HG03521 (cell line): Measurements from ENCODE around the gene GLS.

Experiments used
- ATAC-seq: cut with Tn5 transposase; IDR thresholded peaks from one replicate; pipeline ENCODE4 v1.9.1; 2021; ENCODE audit warnings: mild to moderate bottlenecking, moderate library complexity; ENCODE audit not compliant: unreplicated experiment

Gene GLS

DNA sequence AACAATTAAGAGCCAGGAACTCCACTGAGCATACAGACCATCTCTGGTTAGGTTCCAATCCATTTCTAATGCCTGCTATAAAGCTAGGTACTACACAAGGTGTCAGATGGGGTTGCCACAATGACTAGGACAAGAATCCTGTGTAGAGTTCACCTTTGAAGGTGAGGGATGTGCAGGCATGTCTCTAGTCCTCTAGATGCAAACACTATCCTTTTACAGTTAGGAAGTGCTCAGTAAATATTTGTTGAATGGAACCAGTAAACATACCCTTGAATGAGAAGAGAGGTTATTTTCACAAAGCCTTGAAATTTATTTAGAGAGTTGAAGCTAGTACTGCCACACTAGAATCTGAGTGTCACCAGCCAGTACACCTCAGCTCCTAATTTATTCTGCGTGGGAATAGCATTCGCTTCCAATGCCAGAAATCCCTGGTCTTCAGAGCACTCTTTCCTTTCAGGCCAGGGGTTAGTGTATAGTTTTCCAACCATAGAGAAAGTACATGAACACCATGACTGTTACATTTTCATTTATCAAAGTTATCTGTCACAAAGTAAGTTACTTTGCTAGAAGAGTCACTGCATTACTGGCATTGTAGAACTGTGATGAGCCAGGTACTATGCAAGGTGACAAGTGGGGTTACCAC is 85.1 kb downstream of the GLS start:
- ATAC-seq, result no peak

DNA sequence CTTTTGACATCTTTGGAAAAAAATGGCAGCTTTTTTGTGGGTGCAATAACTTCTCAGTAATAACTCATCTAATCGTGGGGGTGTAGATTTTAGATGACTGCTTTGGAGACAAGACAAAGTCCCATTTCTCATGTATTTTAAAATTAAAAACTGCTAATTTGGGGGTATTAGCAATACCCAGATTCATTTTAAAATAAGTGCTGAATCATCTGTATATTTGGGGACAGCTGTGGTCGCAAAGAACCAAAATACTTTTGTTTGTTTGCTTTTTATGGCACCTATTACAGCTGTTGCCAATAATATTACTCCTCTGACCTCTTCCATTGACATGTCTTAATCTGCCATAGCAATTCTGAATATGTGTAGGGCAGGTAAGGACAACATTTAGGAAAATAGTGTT is 87.9 kb downstream of the GLS start:
- ATAC-seq, result no peak

DNA sequence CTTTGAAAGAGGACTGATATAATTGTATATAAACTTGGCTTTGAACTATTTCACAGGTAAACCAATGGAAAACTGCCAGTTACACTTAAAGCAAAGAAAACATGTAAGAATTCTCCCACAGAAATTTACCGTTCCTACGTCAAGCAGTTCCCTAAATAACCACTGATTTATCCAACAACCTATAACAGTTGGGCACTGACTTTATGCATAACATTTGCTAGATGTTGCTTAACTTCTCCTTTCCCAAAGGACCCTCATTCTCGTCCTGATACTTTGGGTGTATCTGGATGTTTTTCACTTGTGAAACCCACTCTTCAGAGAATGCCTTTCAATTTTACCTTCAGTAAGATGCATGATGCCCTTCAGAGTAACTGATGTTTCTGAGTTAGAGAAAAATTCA is 89.5 kb downstream of the GLS start:
- no peak for ATAC-seq

DNA sequence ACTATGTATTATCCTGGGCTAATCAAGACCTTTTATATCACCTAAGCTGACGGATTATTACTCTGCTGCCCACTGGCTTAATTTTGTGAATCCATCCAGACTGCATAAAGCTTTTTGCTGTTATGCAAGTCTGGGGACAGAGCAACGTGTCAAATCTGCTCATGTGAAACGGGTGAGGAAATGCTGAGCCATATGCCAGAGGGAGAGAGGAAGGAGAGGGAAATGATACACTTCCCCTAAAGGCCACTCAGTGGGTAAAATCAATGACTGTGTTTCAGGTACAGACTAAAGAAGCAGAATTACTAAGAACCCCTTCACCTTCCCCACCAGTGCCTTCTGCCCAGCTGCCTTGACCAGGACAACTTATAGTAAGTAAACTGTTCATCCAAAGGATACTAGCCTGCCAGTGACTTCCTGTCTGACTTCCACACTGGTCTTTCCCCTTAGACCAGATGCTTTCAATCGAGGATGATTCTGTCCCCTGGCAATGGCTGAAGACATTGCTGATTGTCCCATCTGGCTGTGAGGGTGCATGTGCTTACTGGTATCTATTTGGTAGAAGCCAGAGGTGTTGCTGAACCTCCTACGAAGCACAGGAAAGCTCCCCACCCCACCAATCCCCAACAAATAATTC is 90.4 kb downstream of the GLS start:
- ATAC-seq, result no peak

DNA sequence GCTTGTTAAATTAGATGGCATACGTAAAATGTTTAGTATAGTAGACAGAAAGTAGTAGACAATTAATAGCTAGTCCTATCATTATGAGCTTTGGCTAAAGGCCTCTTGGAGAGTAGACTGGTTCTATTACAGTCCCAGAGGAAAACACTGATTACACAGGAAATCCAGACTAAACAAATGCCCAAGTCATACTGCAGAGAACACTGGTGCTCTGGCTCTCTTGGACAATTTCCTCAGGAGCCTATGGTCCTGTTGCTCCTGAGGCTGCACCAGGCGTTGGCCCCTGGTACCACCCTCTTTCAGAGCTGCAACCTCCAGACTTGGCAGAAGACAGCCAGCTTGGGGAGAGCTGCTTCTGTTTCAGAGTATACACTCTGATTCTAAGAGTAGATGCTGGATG is 91.6 kb downstream of the GLS start:
- ATAC-seq, result no peak

DNA sequence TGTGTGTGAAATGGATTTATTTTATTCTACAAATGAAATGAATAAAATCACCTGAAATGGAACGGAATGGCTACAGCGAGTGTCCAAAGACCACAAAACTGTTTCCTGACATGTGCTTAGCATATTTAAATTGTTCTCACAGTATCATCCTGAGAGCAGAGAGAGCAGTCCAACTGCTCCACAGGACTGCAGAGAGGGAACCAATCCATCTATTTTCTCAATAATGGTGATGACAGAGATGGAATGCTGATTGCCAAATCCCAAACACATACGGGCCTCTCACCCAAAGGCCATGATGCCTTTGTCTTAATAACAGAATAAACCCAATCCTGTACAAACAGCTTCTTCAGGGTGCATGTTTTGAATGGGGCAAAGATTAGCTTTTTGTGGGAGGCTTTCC is 92.2 kb downstream of the GLS start:
- no peak for ATAC-seq

DNA sequence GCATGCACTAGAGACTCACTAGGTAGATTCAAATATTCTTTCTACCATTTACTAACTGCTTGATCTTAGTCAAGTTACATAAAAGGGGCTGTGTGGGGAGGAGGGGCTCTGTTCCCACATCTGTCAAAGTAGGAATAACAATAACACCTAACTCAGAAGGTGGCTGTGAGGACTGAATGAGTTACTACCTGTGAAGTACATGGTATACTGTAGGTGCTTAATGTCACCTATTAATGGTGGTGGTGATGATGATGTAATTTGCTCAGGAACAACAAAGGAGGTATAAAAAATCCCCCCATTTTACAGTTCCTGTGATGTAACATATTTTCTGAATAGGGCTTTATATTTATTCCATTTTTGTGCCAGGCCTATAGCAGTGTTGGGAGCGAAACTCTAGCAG is 92.6 kb downstream of the GLS start:
- ATAC-seq, result no peak

DNA sequence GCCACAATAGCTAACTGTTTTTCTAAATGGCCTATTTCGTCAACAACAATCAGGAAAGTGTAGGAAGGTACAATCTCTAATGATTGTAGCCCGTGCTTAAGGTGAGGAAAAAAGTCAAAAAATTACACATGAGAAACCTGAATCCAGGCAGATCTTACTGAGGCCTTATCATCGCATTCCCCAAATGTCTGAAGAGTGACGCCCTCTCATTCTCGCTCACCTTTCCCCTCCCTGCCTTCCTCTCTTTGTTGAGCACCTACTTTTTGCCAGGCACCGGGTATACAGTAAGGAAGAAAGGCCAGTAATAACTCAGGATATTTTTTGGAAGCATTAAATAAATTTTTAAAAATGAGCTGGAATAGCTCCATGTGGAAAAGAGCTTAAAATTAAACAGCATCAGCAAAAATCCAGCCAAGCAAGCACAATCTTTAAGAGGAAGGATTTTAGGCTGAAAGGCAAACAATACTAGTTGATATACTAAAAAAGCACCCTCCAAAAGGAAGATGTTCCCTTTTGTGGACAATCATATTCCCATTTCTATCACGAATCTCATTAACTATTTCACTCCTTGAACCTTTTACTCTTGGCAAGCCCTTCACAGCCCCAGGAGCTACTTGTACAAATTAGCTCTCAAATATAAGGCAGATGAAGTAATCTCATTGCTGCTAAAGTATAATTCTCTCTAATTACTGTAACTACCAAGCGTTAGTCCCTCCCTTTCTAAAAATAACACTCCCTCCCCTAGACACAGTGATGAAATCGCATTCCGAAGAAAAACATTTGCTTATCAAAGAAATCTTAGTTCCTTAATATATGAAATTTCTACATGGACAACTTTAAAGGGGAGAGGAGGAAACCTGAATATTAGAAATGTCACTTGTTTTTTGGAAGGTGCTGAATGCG is 93.4 kb downstream of the GLS start:
- no peak for ATAC-seq

DNA sequence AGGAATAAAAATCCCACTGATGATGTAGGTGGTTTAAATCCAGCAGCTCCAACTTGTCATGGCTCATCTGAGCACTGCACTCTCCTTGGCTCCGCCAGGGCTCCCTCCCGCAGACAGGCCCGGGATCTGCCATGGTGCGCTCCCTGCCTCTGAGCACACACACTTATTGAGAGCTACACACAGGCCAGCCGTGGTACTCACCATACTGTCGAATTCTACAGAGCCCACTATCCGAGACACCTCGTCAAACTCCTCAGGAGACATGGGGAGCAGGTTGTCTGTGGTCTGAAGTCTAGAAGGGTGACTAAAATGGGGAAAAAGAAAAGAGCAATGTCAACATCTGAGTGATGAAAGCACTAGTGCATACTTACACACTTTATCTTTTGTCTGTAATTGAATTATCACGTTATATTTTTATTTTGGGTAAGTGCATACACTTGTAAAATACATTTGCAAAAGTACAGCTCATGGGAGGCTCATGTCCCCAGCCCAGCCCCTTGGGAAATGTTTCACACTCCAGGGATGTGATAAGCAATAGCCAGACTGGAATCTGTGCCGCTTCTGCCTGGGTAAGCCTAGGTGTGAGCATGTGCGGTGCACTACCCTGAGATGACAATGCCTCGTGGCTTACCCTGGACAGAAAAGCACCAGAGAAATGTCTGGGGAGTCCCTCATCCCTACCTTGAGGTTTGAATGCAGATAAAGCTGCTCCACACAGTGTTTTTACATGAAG is 94.2 kb downstream of the GLS start:
- no peak for ATAC-seq

DNA sequence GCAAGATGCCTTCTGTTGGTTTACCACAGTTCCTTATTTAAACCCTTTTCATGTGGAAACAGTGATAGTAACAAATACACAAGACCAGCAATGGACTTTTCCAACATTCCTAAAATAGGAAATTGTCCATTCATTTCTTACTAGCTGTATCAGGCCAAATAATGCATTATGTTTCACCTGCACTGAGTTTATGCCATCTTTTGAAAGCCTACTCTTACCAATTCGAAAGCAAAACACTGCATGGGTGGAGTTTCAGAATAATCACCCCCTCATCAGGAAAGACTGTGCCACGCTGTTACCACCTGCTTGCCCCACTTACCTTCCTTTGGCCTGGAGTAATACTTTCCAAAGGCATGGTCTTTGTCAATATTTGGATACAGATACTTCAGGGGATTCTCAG is 95.9 kb downstream of the GLS start:
- no peak for ATAC-seq

DNA sequence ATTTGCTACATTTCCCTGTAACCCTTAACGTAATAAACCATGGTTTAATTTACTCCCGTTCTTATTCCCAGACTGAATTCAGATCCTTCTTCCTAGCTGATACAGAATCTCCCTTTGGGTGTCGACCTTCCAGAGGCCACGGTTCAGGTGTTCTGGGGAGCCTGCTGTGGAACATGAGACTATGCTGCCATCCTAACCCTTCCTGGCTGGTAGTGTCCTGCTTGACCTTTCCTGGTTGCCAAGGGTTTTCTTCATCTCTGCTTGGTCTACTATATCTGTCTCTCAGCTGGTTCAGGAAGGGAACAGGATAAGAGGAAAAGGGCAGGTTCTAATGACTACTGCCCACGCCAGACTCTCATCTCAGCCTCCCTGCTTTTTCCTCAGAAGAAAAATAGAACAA is 96.9 kb downstream of the GLS start:
- no peak for ATAC-seq

DNA sequence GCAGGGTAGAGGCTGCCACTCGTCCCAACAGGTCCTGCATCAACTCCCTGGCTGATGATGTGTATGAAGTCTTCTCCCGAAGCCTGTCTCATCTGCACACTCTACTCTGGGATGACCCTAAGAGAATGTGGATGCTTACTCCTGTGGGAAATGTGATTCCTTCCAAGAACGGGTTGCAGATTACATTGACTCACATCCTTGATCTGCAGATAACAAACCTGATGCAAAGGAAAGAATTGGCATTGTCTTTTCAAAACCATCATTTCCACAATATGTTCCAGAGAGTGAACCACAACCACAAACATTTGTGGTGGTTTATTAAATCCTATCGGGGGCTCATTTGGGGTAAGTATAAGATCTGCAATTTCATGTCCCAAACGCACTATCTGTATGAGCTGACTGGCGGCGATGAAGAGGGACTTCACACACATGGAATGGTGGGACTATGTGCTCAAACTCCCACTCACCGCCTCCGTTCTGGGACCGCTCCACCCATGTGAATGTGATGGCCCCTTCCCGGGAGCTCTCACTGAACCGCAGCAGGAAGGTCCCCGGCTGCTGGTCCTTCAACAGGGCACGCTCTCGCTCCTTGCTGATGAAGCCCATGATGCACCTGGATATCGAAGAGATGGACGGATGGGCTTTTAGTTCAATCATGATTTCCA is 97.9 kb downstream of the GLS start:
- ATAC-seq, result no peak

DNA sequence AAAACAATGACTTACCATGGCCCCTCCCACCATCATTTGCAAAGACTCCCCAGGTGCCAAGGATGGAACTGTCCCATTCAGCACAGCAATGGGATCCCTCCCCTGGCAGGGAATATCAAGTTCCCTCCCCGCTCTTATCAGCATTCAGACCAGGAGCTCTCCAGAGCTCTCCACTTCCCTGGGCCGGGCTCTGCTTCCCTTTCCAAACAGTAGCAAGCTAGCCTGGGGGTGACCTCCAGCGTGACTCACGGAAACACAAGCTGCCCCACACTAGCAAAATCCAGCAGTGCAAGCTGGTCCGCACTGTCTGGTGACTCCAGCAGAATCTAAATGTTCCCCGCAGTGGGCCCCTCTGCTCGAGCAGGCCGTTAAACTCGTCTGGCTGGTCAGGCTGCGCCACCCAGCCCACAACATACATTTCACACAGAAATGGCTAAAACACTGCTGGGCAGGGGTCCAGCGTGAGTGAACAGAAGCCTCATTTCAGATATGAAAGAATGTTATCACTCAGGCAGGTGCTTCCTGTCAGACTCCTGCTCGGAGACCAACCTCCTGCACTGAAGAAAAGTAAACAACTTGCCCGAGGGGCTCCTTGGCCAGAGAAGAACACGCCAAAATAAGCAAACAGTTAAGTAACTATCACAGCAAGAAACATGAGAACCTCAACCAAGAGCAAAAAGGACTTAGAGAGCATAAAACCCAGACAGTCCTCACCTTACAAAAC is 99.4 kb downstream of the GLS start:
- ATAC-seq, result no peak

DNA sequence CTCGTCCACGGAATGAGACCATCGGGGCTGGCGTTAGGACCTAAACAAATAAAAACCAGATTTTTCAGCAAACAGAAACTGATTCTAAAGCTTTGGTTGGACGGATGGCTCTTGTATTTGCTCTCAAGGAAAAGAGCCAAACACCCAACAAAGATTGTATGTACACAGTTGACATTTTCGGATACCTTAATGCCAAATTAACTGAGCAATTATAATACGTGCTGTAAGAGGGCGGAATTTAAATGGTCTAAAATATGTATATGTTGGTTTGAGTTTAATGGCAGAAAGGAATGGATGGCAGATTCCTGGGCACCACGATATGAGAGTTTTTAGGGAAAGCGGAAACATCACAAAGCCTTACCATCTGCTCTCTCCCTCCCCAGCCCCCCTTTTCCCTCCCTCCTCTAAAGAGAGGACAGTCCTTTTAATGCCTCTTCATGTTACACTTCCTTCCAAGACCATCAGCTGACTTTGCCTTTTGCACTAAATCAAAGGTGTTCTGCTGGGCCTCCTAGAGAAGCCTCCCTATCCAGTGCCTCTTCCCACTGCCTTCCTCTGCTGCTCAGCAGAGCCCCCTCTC is 100.1 kb downstream of the GLS start:
- no peak for ATAC-seq

DNA sequence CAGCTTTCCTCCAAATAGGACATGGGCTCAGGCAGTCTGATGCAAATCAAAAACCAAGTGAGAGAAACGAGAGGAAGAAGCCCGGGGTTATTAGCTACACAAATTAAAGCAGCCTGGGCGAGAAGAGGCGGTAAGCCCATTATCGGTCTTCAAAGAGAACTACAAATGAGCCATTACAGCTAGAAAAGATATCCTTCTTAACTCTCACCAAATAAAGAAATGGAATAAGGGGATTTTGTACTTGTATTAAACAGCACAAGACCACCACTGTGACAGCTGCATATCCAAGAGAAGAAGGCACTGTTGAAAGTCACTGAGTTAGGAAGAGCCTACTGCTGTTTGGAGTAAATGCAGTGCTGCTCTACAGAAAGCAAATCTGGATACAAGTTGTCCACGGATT is 100.7 kb downstream of the GLS start:
- no peak for ATAC-seq

DNA sequence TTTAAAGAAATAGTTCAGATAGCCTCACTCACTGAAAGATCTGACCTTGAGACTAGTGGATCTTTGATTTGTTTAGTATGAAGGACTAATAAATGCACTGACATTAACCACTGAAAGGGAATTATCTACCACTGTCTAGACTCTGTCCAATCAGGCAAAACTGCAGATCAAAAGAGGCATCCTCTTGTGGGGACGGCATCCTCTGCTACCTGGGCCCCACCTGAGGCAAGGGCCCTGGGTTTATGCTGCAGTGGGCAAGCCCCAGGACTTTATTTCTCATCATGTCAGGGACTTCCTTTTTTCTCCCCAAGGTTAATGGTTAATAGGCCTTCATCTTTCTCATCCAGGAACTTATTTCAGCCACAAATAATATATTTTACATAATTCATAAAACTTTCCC is 101.1 kb downstream of the GLS start:
- ATAC-seq, result no peak

DNA sequence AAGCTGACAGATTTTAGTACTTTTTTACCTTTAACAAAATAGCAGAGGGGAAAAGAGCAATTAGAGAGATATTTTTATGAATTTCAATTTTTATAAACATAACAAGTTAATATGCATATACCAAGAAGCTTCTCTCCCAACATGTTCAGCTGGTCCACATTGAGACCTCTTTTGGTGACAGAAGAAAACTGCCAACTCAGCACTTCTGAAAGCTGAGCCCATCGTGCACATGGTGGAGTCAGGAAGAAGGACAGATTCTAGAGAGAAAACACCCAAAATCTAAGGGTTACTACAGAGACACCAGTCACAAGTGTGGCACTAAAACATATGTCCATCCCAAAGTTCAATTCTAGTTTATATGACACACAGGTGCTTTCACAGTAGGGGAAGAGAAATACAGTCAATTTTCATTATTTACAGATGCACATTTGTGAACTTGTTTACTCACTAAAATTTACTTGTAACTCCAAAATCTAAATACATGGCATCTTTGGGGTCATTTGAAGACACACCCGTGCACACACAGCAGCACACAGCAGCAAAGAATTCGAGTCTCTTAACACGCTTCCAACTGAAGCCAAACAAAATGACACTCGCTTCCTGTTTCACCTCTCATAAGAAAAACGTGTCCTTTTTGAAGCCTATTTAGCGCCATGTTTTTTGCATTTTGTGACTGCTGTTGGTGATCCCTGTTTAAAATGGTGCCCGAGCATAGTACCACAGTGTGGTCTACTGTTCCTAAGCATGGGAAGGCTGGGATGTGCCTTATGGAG is 101.8 kb downstream of the GLS start:
- ATAC-seq, result no peak

DNA sequence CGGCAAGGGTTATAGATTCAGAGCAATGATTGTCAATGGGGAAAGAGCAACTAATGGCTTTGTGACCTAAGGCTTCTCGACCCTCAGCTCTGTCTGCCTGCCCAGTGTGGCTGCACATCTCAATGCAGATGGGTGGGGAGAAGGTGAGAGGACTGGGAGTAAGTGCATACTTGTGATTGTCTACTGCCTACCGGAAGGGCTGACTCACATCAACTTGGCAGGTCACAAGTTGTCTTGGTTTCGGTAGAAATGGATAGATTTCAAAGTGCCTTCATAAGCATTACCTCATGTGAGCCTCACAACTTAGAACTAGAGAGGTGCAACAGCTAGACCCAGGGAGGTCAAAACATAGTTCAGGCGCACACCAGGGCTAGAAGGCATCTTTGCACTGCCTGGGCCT is 104.0 kb downstream of the GLS start:
- no peak for ATAC-seq
